HepG2 (cell line): ENCODE measurements around the gene NPFFR1. TPM values are rescaled to one million over a fixed set of nuclear protein-coding genes. Genes with fewer than 3 reads are reported as not detected.

ENCODE experiments used
- ARID2 ChIP-seq: sonication (generic); formaldehyde crosslinking; IDR thresholded peaks from 2 replicates; pipeline ENCODE4 v1.8.1; 2022; ENCODE audit warnings: mild to moderate bottlenecking, missing genetic modification reagents, borderline replicate concordance
- ASH2L ChIP-seq: fragments of 300-600, 200-600 bp; sonication (generic); IDR thresholded peaks from 2 replicates; pipeline ENCODE4 v1.7.0; 2017; ENCODE audit warnings: low read depth, mild to moderate bottlenecking, moderate library complexity, mixed read lengths, low read length; ENCODE audit not compliant: insufficient read length
- ATF3 ChIP-seq: sonication (generic); formaldehyde crosslinking; IDR thresholded peaks from 2 replicates; pipeline ENCODE4 v1.4.0; 2020; ENCODE audit warnings: missing genetic modification reagents
- BRD4 ChIP-seq: sonication (generic); formaldehyde crosslinking; IDR thresholded peaks from 2 replicates; pipeline ENCODE4 v1.4.0; 2020; ENCODE audit warnings: missing genetic modification reagents
- FOSL2 ChIP-seq: sonication (generic); formaldehyde crosslinking; IDR thresholded peaks from 2 replicates; pipeline ENCODE4 v1.4.0; 2020; ENCODE audit warnings: missing genetic modification reagents
- FOXA1 ChIP-seq, 2 experiments: fragments of 450-650 bp in 1 of 2; sonication (generic) in 1 of 2; formaldehyde crosslinking in 1 of 2; IDR thresholded peaks; 2 replicates each; pipeline versions ENCODE4 v1.4.0 to v1.6.1; 2016 to 2020; ENCODE audit warnings: missing genetic modification reagents in 1 of 2
- FOXA3 ChIP-seq: IDR thresholded peaks from 2 replicates; pipeline ENCODE4 v1.6.1; 2016; ENCODE audit warnings: missing genetic modification reagents, missing compliant biosample characterization
- HDAC1 ChIP-seq: sonication (generic); formaldehyde crosslinking; IDR thresholded peaks from 2 replicates; pipeline ENCODE4 v1.5.1; 2020; ENCODE audit warnings: mild to moderate bottlenecking, missing genetic modification reagents
- HMG20B ChIP-seq: conservative IDR thresholded peaks from 2 replicates; pipeline ENCODE4 v1.6.1; 2016; ENCODE audit warnings: missing genetic modification reagents, missing compliant biosample characterization
- HMGXB3 ChIP-seq: sonication (generic); formaldehyde crosslinking; IDR thresholded peaks from 2 replicates; pipeline ENCODE4 v1.4.0; 2020; ENCODE audit warnings: missing genetic modification reagents, borderline replicate concordance
- KLF16 ChIP-seq, 2 experiments: sonication (generic) in 1 of 2; formaldehyde crosslinking in 1 of 2; IDR thresholded peaks; 2 replicates each; pipeline versions ENCODE4 v1.6.1 to v1.8.0; 2016 to 2023; ENCODE audit warnings: missing genetic modification reagents in 2 of 2, missing compliant biosample characterization in 1 of 2
- KMT2A ChIP-seq: sonication (generic); formaldehyde crosslinking; IDR thresholded peaks from 2 replicates; pipeline ENCODE4 v1.4.0; 2020; ENCODE audit warnings: missing genetic modification reagents
- MED13 ChIP-seq: sonication (generic); formaldehyde crosslinking; IDR thresholded peaks from 2 replicates; pipeline ENCODE4 v1.5.0; 2020; ENCODE audit warnings: missing genetic modification reagents
- POLR2A ChIP-seq, 2 experiments: IDR thresholded peaks; 2 replicates each; pipeline ENCODE4 v1.6.1; 2011; ENCODE audit warnings: low read depth in 2 of 2, low read length in 2 of 2, mild to moderate bottlenecking in 1 of 2, moderate library complexity in 1 of 2; ENCODE audit not compliant: insufficient read depth in 1 of 2
- SNAPC2 ChIP-seq: sonication (generic); formaldehyde crosslinking; IDR thresholded peaks from 2 replicates; pipeline ENCODE4 v1.8.1; 2022; ENCODE audit warnings: mild to moderate bottlenecking, missing genetic modification reagents
- ZNF547 ChIP-seq: sonication (generic); formaldehyde crosslinking; IDR thresholded peaks from 2 replicates; pipeline ENCODE4 v1.5.1; 2020; ENCODE audit warnings: mild to moderate bottlenecking, missing genetic modification reagents
- ZNF724P ChIP-seq: sonication (generic); formaldehyde crosslinking; IDR thresholded peaks from 2 replicates; pipeline ENCODE4 v1.8.0; 2022; ENCODE audit warnings: missing genetic modification reagents, borderline replicate concordance
- polyA plus RNA-seq, 8 experiments: library from polyadenylated mRNA; depleted of rRNA in 3 of 8; stranded (reverse) in 7 of 8; unstranded in 1 of 8; fragments of >200 nt; fragmentation: Illumina TruSeq in 4 of 8; extraction: Trizol in 4 of 8; gene quantifications; 2 replicates each; pipeline versions ENCODE4 v1.2.1 to v1.2.3, GENCODE V29; 2011 to 2016; ENCODE audit warnings: low read depth in 4 of 8, missing spikeins in 1 of 8, mixed read lengths in 1 of 8; ENCODE audit not compliant: insufficient read depth in 1 of 8
- total RNA-seq, 5 experiments: library from RNA; depleted of rRNA; stranded (reverse); fragments of >200 nt; fragmentation: Illumina TruSeq; extraction: Trizol; gene quantifications; 2 replicates each; pipeline ENCODE4 v1.2.3, GENCODE V29; 2016; ENCODE audit warnings: low read depth in 1 of 5
- TF ChIP-seq, protein P1 (sequence below): sonication (generic); formaldehyde crosslinking; IDR thresholded peaks from 2 replicates; pipeline ENCODE4 v1.8.1; 2023; ENCODE audit warnings: mild to moderate bottlenecking, moderate library complexity, missing genetic modification reagents

The NPFFR1 gene
- total and polyA plus RNA-seq, 2 of the 13 experiments (the other 11 are each of a cell fraction or from before 2014, with no cell fraction given): under 0.01 TPM; not detected in 1

GRCh38 chr10:70232155-70232858 lies 51.5 kb downstream of the NPFFR1 start (continued):
- 0 out of 2 replicates have a peak, but pooled peaks have one; percentile 30 for TF ChIP-seq ZNF724P (CRISPR knock-in tag)
- TF ChIP-seq FOXA1 (IDR thresholded peaks at IDR 0.05): no peak
- TF ChIP-seq FOXA1 (CRISPR knock-in tag; IDR thresholded peaks at IDR 0.05): peak; percentile 69
- peak; percentile 65; the same call in 1 of the 2 replicates for TF ChIP-seq KMT2A (CRISPR knock-in tag)
- 0 out of 2 replicates have a peak, but pooled peaks have one; percentile 21 for TF ChIP-seq HMGXB3 (CRISPR knock-in tag)
- peak; percentile 58 for TF ChIP-seq ASH2L
- peak; percentile 45 to 62; a peak in 3 of 4 replicates for TF ChIP-seq POLR2A (IDR thresholded peaks at IDR 0.05; ENCODE audit: insufficient read depth in 1 of 2, low read depth in 2 of 2, low read length in 2 of 2)
- TF ChIP-seq HMG20B (CRISPR knock-in tag): peak; percentile 22; the same call in 1 of the 2 replicates
- peak; percentile 63; the same call in 1 of the 2 replicates for TF ChIP-seq ATF3 (CRISPR knock-in tag)
- no peak for TF ChIP-seq MED13 (CRISPR knock-in tag)
- no peak for TF ChIP-seq ARID2 (CRISPR knock-in tag)
- TF ChIP-seq SNAPC2 (CRISPR knock-in tag): 0 out of 2 replicates have a peak, but pooled peaks have one; percentile 26
- TF ChIP-seq ZNF547 (CRISPR knock-in tag): no peak
- TF ChIP-seq KLF16 (CRISPR knock-in tag; IDR thresholded peaks at IDR 0.05): no peak
- no peak for TF ChIP-seq BRD4 (CRISPR knock-in tag)
- TF ChIP-seq, protein P1, sequence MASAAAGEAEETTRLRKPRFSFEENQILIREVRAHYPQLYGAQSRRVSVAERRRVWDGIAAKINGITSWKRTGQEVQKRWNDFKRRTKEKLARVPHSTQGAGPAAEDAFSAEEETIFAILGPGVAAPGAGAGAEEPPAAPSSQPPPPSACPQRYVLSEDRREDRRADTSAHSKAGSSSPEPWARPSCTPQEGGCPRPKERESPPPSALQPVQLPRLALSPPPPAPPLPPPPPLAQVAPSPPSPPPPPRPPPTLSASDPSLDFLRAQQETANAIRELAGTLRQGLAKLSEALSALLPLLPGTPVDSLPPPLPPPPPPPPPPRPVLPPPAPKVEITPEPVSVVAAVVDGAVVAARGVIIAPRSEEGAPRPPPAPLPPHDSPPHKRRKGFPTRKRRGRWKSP (CRISPR knock-in tag): peak; percentile 66; the same call in 1 of the 2 replicates
- no peak; the same call in 1 of the 2 replicates for TF ChIP-seq HDAC1 (CRISPR knock-in tag)
- 0 out of 2 replicates have a peak, but pooled peaks have one; percentile 27 for TF ChIP-seq FOSL2 (CRISPR knock-in tag)
- peak; percentile 46; the same call in 1 of the 2 replicates for TF ChIP-seq FOXA3 (CRISPR knock-in tag)
